CD4-positive, alpha-beta T cell treated with Interferon gamma for 1 hour (primary cell): Measurements from ENCODE around the gene PTPRCAP.

ENCODE experiments used
- DNase-seq: peaks from one replicate; pipeline ENCODE4 v3.0.0-alpha.2; 2020

PTPRCAP gene

GRCh38 chr11:67393990-67394389 is 43.5 kb downstream of the PTPRCAP start:
- no peak for DNase-seq

GRCh38 chr11:67393437-67393836 is 44.0 kb downstream of the PTPRCAP start:
- no peak for DNase-seq

- no peak for DNase-seq
Observed at GRCh38 chr11:67392183-67392715, 45.2 kb downstream of the PTPRCAP start.

- peak; percentile 91 for DNase-seq
Observed at GRCh38 chr11:67391304-67392182, 45.9 kb downstream of the PTPRCAP start, which contains the start of gene RAD9A. Gene RAD9A, plus strand, starts transcription at chr11:67391986. Its CDS starts 59 bp downstream, at chr11:67392045.

- DNase-seq = no peak
Observed at GRCh38 chr11:67390947-67391303, 46.6 kb downstream of the PTPRCAP start.

- peak; percentile 60 for DNase-seq
Observed at GRCh38 chr11:67389477-67389876, 48.0 kb downstream of the PTPRCAP start.

DNA sequence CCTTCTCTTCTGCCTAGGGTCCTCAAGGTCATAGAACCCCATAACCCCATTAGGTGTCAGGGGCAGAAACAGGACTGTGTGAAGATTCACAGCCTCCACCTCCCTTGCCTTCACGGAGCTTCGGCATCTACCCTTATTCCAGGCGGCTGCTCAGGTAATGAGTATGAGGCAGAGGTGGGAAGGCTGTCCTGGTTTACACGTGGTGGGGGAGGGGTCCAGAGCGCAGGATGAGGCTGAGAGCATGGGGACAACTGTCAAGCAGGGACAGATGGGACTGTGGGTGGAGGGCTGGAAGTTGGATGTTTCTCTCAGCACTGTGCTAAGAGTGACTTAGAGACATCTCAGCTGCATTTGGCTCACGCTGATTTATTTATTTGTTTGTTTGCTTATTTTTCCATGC is 50.0 kb downstream of the PTPRCAP start:
- no peak for DNase-seq

DNA sequence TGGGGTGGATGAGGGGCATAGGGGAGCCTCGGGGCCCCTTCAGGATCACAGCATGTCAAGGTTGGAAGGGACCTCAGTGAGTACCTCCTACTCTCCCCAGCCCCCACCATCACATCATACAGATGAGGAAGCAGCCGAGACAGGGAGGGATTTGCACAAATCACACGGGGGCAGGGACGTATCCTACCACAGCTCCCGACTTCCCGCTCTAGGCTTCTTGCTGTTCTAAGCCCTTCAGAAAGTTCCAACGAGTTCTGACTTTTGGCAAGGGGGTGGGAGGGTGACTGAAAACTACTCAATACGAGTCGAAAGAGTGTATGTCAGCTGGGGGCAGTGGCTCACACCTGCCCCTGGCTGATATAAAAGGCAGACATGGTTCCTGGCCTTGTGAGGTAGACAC is 50.4 kb downstream of the PTPRCAP start:
- no peak for DNase-seq
